Endothelial cell of umbilical vein (primary cell): Measurements from ENCODE around the gene PRKX. TPM values are rescaled to one million over a fixed set of nuclear protein-coding genes. Genes with fewer than 3 reads are reported as not detected.

ENCODE experiments used
- BruUV-seq: library from RNA; stranded (reverse); fragments of 400-500 nt; replicated peaks from 2 replicates; lab custom pipeline; 2021; lab: Mats Ljungman, UMichigan
- CTCF ChIA-PET: fragments of 300-600, 350-600 bp; sonication (Branson Sonifier 250); formaldehyde crosslinking; loops from one replicate; lab custom pipeline; 2021; ENCODE audit warnings: antibody characterized with exemption, inconsistent platforms; lab: Charles Lee
- POLR2A ChIA-PET: fragments of 300-600, 350-600 bp; sonication (Branson Sonifier 250); formaldehyde crosslinking; loops from one replicate; lab custom pipeline; 2021; ENCODE audit warnings: antibody characterized with exemption, inconsistent platforms; lab: Charles Lee
- DNase-seq: peaks from one replicate; pipeline ENCODE4 v3.0.0-alpha.2; 2011; ENCODE audit warnings: low read depth, low spot score
- FAIRE-seq: peaks from 2 replicates; lab custom pipeline; 2011; peaks lifted over from hg19 to GRCh38; lab: Jason Lieb, UNC
- H2AFZ ChIP-seq: 2 replicates; pipeline ENCODE4 v1.6.0; 2012; ENCODE audit warnings: low read depth, low read length, control low read depth, inconsistent platforms
- H3K27ac ChIP-seq: 2 replicates; pipeline ENCODE4 v1.5.1; 2011; ENCODE audit warnings: low read depth, mild to moderate bottlenecking, control low read depth, low read length, moderate library complexity; ENCODE audit not compliant: insufficient read depth
- H3K27me3 ChIP-seq, 2 experiments: 2 replicates each; pipeline versions ENCODE4 v1.6.0 to v1.6.1; 2011; ENCODE audit warnings: low read length in 2 of 2, mixed read lengths in 1 of 2; ENCODE audit not compliant: control insufficient read depth in 2 of 2, insufficient read depth in 2 of 2
- H3K36me3 ChIP-seq, 2 experiments: 2 replicates in 1 of 2; 3 replicates in 1 of 2; pipeline ENCODE4 v1.5.1; 2011; ENCODE audit warnings: low read length in 2 of 2, mild to moderate bottlenecking in 1 of 2, moderate library complexity in 1 of 2; ENCODE audit not compliant: control insufficient read depth in 2 of 2, insufficient read depth in 2 of 2; ENCODE audit errors: extremely low read depth in 1 of 2
- H3K4me1 ChIP-seq: 3 replicates; pipeline ENCODE4 v1.5.1; 2011; ENCODE audit warnings: mild to moderate bottlenecking, low read length; ENCODE audit not compliant: control insufficient read depth, insufficient read depth; ENCODE audit errors: extremely low read depth
- H3K4me2 ChIP-seq: 2 replicates; pipeline ENCODE4 v1.6.1; 2011; ENCODE audit warnings: low read length, control low read depth, mixed read lengths; ENCODE audit not compliant: insufficient read depth
- H3K4me3 ChIP-seq, 3 experiments: fragments of 200-600 bp in 1 of 3; sonication (generic), shearing (Covaris generic) in 1 of 3; replicated peaks in 1 of 3; 2 replicates each; pipeline ENCODE4 v1.5.1; 2011 to 2016; ENCODE audit warnings: control low read depth in 3 of 3, low read length in 3 of 3, mild to moderate bottlenecking in 2 of 3, inconsistent platforms in 1 of 3, low read depth in 1 of 3, moderate library complexity in 1 of 3; ENCODE audit not compliant: insufficient read depth in 1 of 3
- H3K79me2 ChIP-seq: 2 replicates; pipeline ENCODE4 v1.6.0; 2012; ENCODE audit warnings: low read length, inconsistent platforms; ENCODE audit not compliant: control insufficient read depth, insufficient read depth
- H3K9ac ChIP-seq: replicated peaks from 2 replicates; pipeline ENCODE3; 2011; ENCODE audit warnings: low read length, control low read depth; ENCODE audit not compliant: insufficient read depth; ENCODE audit errors: extremely low read depth
- H3K9me1 ChIP-seq: replicated peaks from 3 replicates; pipeline ENCODE4 v1.6.0; 2011; ENCODE audit warnings: mild to moderate bottlenecking, low read length; ENCODE audit not compliant: control insufficient read depth, insufficient read depth; ENCODE audit errors: extremely low read depth
- H3K9me3 ChIP-seq: replicated peaks from 2 replicates; pipeline ENCODE4 v1.5.1; 2012; ENCODE audit warnings: low read length, inconsistent platforms; ENCODE audit not compliant: control insufficient read depth, insufficient read depth
- H4K20me1 ChIP-seq: replicated peaks from 2 replicates; pipeline ENCODE3; 2011; ENCODE audit warnings: mild to moderate bottlenecking, low read length; ENCODE audit not compliant: control insufficient read depth, insufficient read depth; ENCODE audit errors: extremely low read depth
- EZH2 ChIP-seq: IDR thresholded peaks from 2 replicates; pipeline ENCODE4 v1.6.1; 2012; ENCODE audit warnings: borderline replicate concordance, low read depth, mild to moderate bottlenecking, moderate library complexity, low read length, inconsistent platforms; ENCODE audit not compliant: severe bottlenecking
- FOS ChIP-seq: IDR thresholded peaks from 2 replicates; pipeline ENCODE4 v1.6.1; 2011; ENCODE audit warnings: mild to moderate bottlenecking, low read length, moderate library complexity, borderline replicate concordance; ENCODE audit not compliant: insufficient read depth
- GATA2 ChIP-seq: IDR thresholded peaks from 2 replicates; pipeline ENCODE4 v1.7.0; 2011; ENCODE audit warnings: low read depth, mild to moderate bottlenecking, moderate library complexity, mixed read lengths, low read length; ENCODE audit not compliant: insufficient read length, insufficient read depth
- JUN ChIP-seq: IDR thresholded peaks from 2 replicates; pipeline ENCODE4 v1.6.1; 2011; ENCODE audit warnings: borderline replicate concordance, low read depth; ENCODE audit not compliant: insufficient read length, insufficient read depth
- MYC ChIP-seq: IDR thresholded peaks from one replicate; pipeline ENCODE4 v1.6.1; 2011; ENCODE audit warnings: mild to moderate bottlenecking, low read depth, low read length
- POLR2A ChIP-seq: IDR thresholded peaks from 2 replicates; pipeline ENCODE4 v1.6.1; 2012; ENCODE audit warnings: low read depth, mild to moderate bottlenecking, control low read depth, low read length
- POLR2AphosphoS5 ChIP-seq: IDR thresholded peaks from 2 replicates; pipeline ENCODE4 v1.6.1; 2012; ENCODE audit warnings: low read depth, mild to moderate bottlenecking, control low read depth, low read length, moderate library complexity; ENCODE audit not compliant: insufficient read depth
- dilution Hi-C: fragments of 300-500 bp; cut with MboI; formaldehyde crosslinking; loops from one replicate; pipeline ENCODE4 v1.15.0; 2019; ENCODE audit warnings: low sequenced_read_pairs; ENCODE audit not compliant: extremely low pct_ligation_motif_present
- intact Hi-C: fragments of 100-400 bp; cut with micrococcal nuclease; formaldehyde crosslinking; loops from one replicate; pipeline ENCODE4 v1.10.0; 2022
- polyA plus RNA-seq, 4 experiments: library from polyadenylated mRNA; depleted of rRNA in 3 of 4; stranded (reverse) in 3 of 4; unstranded in 1 of 4; fragments of >200 nt; gene quantifications; 2 replicates each; pipeline versions ENCODE4 v1.2.1 to v1.2.3, GENCODE V29; 2011 to 2012; ENCODE audit warnings: missing spikeins in 1 of 4
- total RNA-seq: library from RNA; stranded (reverse); gene quantifications from 2 replicates; pipeline ENCODE4 v1.2.3, GENCODE V29; 2021
- TF ChIP-seq, protein P1 (sequence below): IDR thresholded peaks from 2 replicates; pipeline ENCODE4 v1.6.1; 2011; ENCODE audit not compliant: insufficient read depth, insufficient read length
- TF ChIP-seq, protein P2 (sequence below), 2 donors: IDR thresholded peaks; 1 replicate in 1 of 2; 2 replicates in 1 of 2; pipeline ENCODE4 v1.5.1; 2011; ENCODE audit warnings: low read length in 2 of 2, mild to moderate bottlenecking in 2 of 2, moderate library complexity in 2 of 2, control low read depth in 1 of 2, inconsistent platforms in 1 of 2, low read depth in 1 of 2; ENCODE audit not compliant: insufficient read depth in 1 of 2; ENCODE audit errors: extremely low read depth in 1 of 2

The PRKX gene
- total and polyA plus RNA-seq, 2 donors (not counting 3 experiments of a cell fraction or from before 2014, with no cell fraction given), result 11.2 to 27.5 TPM

- H3K36me3 ChIP-seq, result no peaks in the 10 kb centered on the region
- no peak overlapping the region for H2AFZ ChIP-seq
- no peak overlapping the region for H3K9ac ChIP-seq
- no peaks in the 10 kb centered on the region for H3K4me1 ChIP-seq
- TF ChIP-seq, protein P1, sequence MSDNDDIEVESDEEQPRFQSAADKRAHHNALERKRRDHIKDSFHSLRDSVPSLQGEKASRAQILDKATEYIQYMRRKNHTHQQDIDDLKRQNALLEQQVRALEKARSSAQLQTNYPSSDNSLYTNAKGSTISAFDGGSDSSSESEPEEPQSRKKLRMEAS, result no peak
- TF ChIP-seq GATA2 (no peak), POLR2A (no peak), MYC (no peak), FOS (no peak), POLR2AphosphoS5 (no peak), EZH2 (no peak), JUN (no peak)
- TF ChIP-seq, protein P2, sequence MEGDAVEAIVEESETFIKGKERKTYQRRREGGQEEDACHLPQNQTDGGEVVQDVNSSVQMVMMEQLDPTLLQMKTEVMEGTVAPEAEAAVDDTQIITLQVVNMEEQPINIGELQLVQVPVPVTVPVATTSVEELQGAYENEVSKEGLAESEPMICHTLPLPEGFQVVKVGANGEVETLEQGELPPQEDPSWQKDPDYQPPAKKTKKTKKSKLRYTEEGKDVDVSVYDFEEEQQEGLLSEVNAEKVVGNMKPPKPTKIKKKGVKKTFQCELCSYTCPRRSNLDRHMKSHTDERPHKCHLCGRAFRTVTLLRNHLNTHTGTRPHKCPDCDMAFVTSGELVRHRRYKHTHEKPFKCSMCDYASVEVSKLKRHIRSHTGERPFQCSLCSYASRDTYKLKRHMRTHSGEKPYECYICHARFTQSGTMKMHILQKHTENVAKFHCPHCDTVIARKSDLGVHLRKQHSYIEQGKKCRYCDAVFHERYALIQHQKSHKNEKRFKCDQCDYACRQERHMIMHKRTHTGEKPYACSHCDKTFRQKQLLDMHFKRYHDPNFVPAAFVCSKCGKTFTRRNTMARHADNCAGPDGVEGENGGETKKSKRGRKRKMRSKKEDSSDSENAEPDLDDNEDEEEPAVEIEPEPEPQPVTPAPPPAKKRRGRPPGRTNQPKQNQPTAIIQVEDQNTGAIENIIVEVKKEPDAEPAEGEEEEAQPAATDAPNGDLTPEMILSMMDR (IDR thresholded peaks at IDR 0.05; ENCODE audit: extremely low read depth in 1 of 2, insufficient read depth in 1 of 2, low read depth in 1 of 2, low read length in 2 of 2), result no peak
- H3K27me3 ChIP-seq, result no peaks in the 10 kb centered on the region
- no peak for DNase-seq
- no peak overlapping the region for H3K4me2 ChIP-seq
- no peak overlapping the region for H3K4me3 ChIP-seq
- FAIRE-seq, result no peak
- intact Hi-C loops (loop anchor here (10.0 kb wide), 1 partner anchor 752 kb away; no protein-coding TSS in a partner anchor), dilution Hi-C loops (no loop called here)
- H4K20me1 ChIP-seq, result no peaks in the 10 kb centered on the region
- no peaks in the 10 kb centered on the region for H3K9me3 ChIP-seq
- no TSS peak for BruUV-seq
- ChIA-PET POLR2A (no interaction called here), CTCF (interaction anchor here (1.2 kb wide), 1 partner anchor 175 kb away, joined by 3 read pairs; no protein-coding TSS in a partner anchor)
- no peaks in the 10 kb centered on the region for H3K9me1 ChIP-seq
- H3K79me2 ChIP-seq, result no peaks in the 10 kb centered on the region
- no peak overlapping the region for H3K27ac ChIP-seq
Observed at GRCh38 chrX:3636803-3637202, 76.6 kb downstream of the PRKX start.
